Inflammatory macrophage (primary cell): ENCODE data around the gene IRAK3.
A peak's percentile ranks its signal among the peaks of the same experiment; 100 is the strongest.
"Not testable (repeated sequence)": the region's sequence is repeated elsewhere in the genome, so short reads cannot be mapped to it uniquely, and the experiment has no call there.

Experiments
- DNase-seq, 2 donors: peaks; one replicate each; pipeline ENCODE4 v3.0.0-alpha.2; 2020 to 2022

The IRAK3 gene

GRCh38 chr12:66170606-66171005, 18.4 kb upstream of the IRAK3 start:
- no peak for DNase-seq

GRCh38 chr12:66174391-66175325, 14.4 kb upstream of the IRAK3 start:
- not testable (repeated sequence) for DNase-seq

- DNase-seq, result no peak
Observed at GRCh38 chr12:66176105-66176900, 12.7 kb upstream of the IRAK3 start.

- DNase-seq, result no peak
Observed at GRCh38 chr12:66182956-66183355, 6.1 kb upstream of the IRAK3 start.

GRCh38 chr12:66184822-66185221, 4.2 kb upstream of the IRAK3 start:
- not testable (repeated sequence) for DNase-seq

GRCh38 chr12:66187036-66187435, 2.0 kb upstream of the IRAK3 start:
- peak; percentile 41 to 58 for DNase-seq

- peak; percentile 91 to 98 for DNase-seq
Observed at GRCh38 chr12:66187821-66188220, 1.2 kb upstream of the IRAK3 start.

- DNase-seq, result peak in 1 of 2 donors; percentile 25
Observed at GRCh38 chr12:66189486-66189843, 451 bp downstream of the IRAK3 start.

- DNase-seq, result no peak
Observed at GRCh38 chr12:66189889-66190288, 875 bp downstream of the IRAK3 start.

GRCh38 chr12:66190519-66191370, 1.7 kb downstream of the IRAK3 start:
- peak; percentile 34 to 64 for DNase-seq

- no peak for DNase-seq
Observed at GRCh38 chr12:66191547-66192126, 2.6 kb downstream of the IRAK3 start.

- peak; percentile 25 to 32 for DNase-seq
Observed at GRCh38 chr12:66194122-66194521, 5.1 kb downstream of the IRAK3 start.

GRCh38 chr12:66195242-66195641, 6.2 kb downstream of the IRAK3 start:
- DNase-seq, result no peak

- DNase-seq, result peak; percentile 59 to 77
Observed at GRCh38 chr12:66196806-66197205, 7.8 kb downstream of the IRAK3 start.

GRCh38 chr12:66197495-66197921, 8.5 kb downstream of the IRAK3 start:
- no peak for DNase-seq

GRCh38 chr12:66199141-66199540, 10.1 kb downstream of the IRAK3 start:
- DNase-seq, result no peak

- DNase-seq, result no peak
Observed at GRCh38 chr12:66199831-66200509, 11.0 kb downstream of the IRAK3 start.

- DNase-seq, result no peak
Observed at GRCh38 chr12:66203820-66204219, 14.8 kb downstream of the IRAK3 start.

GRCh38 chr12:66206141-66206540, 17.1 kb downstream of the IRAK3 start:
- DNase-seq, result no peak

- peak; percentile 49 to 79 for DNase-seq
Observed at GRCh38 chr12:66210840-66211239, 21.8 kb downstream of the IRAK3 start.

GRCh38 chr12:66211573-66211972, 22.6 kb downstream of the IRAK3 start:
- DNase-seq, result not testable (repeated sequence)

- DNase-seq, result peak; percentile 37 to 57
Observed at GRCh38 chr12:66213011-66213410, 24.0 kb downstream of the IRAK3 start.
